DMS79 (cell line): ENCODE results near the gene DTX3L.

ENCODE experiments used
- DNase-seq: peaks from one replicate; lab custom pipeline; 2025; lab: John Stamatoyannopoulos, UW

Gene DTX3L

DNA sequence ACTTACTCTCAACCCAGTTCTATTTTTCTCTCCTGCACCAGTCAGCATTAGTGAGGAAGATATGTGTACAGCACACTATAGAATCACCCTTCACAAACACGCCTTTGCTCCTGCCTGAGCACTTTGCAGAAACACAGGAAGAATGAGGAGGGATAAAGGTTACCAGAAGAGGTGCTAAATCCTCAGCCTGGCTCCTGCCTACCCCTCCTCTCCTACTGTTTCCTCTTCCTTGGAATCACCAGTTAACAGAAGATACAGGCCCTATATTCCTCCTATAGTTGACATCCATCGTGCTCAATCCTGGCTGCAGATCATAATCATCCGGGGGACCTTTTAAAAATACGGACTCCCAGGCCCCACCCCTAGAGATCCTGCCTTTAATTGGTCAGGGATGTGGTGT lies 42.2 kb downstream of the DTX3L start:
- DNase-seq: no peak

DNA sequence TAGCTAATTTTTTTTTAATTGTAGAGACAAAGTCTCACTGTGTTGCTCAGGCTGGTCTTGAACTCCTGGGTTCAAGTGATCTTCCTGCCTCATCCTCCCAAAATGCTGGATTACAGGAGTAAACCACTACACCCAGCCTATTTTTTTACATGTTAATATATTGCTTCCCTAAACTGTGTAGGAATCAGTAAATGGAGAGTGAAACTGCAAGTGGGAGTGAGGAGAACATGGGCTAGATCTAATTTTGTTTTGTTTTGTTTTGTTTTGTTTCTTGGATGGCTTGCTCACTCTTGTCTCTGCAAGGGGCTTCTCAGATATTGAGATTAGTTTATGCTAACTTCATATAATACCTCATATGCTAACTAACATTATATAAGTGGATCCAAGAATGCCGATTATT lies 44.8 kb downstream of the DTX3L start:
- DNase-seq: no peak

DNA sequence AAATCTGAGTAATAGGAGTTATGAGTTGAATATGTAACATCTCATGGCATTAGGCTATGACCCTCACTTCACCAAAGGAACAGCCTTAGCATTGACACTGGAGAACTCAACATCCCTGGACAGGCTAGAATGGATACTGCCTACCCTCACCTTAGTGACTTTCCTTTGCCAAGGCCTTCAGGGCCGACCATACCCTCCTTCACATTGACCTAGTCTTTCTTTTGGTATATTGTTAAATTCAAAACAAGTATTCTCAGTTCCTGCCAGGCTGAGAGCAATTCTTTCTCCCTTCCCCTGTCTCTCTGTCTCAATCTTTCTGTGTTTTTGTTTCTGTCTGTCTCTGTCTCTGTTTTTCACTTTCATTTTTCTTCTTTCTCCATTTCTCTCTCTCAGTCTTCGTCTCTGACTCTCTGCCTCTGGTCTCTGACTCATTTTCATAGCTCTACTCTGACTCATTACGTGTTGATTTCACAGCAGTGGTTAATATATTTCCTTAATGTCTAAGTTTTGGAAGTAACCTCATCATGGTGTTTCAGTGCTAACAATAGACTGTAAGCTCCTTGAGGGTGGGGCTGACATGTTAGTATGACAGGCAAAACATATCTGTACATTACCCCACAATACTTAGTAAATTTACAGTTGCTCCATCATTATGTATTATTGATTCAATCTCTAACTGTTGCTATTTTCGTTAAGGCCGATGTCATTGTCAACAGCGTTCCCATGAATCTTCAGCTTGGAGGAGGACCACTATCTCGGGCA lies 45.8 kb downstream of the DTX3L start:
- no peak for DNase-seq

DNA sequence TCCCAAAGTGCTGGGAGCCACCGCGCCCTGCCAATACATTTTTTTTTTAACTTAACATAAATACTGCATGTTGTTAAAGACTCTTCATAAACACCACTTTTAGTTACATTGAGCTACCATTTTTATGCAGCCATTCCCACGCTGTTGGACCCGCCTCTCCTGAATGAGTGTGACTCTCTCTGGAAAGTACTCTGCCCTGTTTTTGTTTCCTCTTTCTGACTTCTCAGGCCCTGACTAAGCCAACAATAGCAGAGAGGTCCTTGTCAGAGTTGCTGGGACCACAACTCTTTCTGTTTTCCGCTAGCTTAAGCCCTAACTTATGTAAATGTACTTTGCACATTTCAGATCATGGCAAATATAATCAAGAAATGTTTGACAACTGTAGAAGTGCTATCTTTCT lies 48.6 kb downstream of the DTX3L start:
- DNase-seq: no peak

DNA sequence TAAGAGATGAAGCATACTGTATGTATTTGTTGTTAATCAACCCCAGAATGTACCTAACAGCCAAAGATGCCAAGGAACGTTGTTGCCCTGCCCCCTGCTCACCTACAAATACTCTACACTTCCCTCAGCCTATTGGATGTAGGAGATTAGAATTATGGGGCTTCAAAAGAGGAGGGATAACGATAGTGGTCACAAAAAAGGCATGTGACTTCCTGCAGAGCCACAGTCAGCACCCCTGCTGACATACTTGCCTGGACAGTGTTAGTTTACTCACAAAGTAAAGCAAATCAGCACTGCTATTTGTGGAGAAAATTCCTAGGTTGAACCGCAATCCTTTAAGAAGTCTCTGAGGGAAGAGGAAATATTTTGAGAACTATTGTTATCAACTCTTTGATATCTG lies 51.2 kb downstream of the DTX3L start:
- no peak for DNase-seq

DNA sequence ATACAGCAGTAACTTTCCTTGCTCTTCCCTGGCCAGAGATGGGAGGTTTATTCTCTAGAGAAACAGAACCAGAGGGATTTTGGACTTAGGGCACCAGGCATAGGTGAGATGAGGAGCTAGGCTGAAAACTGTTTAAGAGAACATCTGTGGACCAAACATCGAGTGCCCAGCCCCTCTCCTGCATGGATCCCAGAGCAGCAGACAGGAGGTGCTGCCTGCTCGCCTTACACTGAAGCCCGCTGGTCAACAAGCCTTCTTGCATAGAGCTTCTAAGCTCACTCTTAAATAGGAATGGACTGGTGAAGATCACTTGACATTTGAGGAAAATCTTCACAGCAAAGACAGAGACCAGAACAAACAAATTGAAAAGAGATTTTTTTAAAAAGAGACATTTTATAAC lies 54.5 kb downstream of the DTX3L start:
- DNase-seq: no peak

DNA sequence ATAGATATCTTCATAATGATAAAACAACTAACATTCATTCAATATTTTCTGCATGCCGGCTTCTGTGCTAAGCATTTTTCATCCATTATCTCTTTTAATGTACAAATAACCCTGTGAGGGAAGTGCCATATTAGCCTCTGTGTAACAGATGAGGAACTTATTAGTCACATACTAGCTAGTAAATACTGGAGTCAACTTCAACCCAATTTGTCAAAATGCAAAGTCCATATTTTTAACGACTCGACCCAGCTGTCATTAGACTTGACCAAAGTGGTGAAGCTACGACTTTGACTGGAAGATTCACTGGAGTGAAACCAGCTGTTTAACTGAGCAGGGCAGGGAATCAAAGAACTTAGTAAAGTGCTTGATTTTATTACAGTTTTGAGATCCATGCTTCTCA lies 54.9 kb downstream of the DTX3L start:
- DNase-seq: no peak

DNA sequence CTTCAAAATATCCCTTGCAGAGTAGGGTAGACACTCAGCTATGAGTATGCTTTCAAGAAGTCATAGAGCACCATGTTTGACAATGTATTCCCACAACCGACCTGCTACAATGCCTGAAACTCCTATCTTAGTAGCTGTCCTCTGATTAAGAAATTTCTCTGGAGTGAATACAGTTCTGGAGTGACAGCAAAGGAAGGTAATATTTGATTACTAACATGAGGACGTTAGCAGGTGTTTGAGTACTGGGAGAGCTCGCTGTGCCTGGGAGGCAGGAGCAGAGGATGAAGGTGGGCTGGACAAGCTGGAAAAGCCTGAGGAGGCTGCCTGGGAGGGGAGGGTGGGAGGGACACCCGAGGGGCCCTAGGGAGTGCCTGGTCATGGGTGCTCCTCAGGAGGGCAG lies 56.3 kb downstream of the DTX3L start:
- no peak for DNase-seq

DNA sequence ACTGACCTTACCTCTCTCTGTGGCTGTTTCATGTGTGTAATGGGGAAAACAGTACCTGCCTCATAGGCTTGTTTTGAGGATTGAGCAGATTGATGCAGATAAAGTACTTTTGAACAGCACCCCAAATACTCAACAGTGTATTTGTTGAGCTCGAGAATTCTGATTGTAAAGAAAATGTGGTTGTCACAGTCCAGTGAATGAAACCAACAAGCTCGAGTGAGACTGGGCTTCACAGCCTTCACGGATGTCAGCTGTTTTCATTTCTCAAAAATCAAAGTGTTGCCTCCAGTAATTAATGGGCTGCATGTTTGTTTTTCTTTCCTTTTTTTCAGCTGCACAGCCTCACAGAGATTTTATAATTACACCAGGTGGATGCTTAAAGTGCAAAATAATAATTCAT lies 57.0 kb downstream of the DTX3L start:
- DNase-seq: no peak

DNA sequence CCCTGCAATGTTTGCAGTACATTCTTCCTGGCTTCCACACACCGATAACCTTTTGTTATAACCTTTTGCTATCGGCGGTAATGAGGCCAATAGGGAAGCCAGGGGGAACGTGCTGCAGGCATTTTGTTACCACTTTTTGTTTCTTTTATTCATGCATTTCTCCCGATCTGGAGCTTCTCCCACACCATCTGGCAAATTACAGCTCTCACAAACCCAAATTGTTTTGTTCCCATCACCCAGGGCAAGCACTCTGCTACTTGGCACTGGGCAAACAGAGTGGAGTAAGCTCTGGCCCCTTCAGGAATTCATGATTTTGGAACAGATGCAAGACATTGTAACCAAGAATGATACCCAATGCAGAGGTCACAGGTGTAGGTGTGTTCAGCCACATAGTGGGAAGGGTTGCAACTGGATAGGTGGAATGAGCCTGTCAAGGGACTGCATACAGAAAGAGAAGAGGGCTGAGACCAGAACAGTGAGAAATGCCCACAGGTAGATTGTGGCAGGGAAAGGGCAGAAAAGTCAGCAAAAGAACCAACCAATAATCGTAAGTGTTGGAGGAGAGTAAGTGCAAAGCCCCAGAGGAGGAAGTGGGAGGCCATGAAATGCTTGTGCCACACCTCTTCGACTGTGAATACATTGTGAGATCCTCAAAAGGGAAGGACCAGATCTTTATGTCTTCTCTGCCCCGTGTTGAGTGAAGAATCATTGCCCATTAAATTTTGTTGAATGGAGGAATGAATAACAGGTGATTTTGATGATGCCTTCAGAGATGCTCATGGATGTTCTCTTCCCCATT lies 59.1 kb downstream of the DTX3L start:
- no peak for DNase-seq
